ENCODE measurements around the gene WASF2.
A peak's percentile ranks its signal among the peaks of the same experiment; 100 is the strongest.
"Not testable (repeated sequence)": the region's sequence is repeated elsewhere in the genome, so short reads cannot be mapped to it uniquely, and the experiment has no call there.

WASF2 gene

GRCh38 chr1:27492796-27493195 lies 2.8 kb upstream of the WASF2 start:
- DNase-seq: no peak

GRCh38 chr1:27491748-27492700 lies 2.1 kb upstream of the WASF2 start:
- DNase-seq: no peak

GRCh38 chr1:27489501-27489972 lies 430 bp downstream of the WASF2 start:
- DNase-seq: peak; percentile 40

- DNase-seq: peak; percentile 42
Measured at GRCh38 chr1:27487966-27488884, 1.7 kb downstream of the WASF2 start.

- DNase-seq: no peak
Measured at GRCh38 chr1:27485363-27485762, 4.6 kb downstream of the WASF2 start.

GRCh38 chr1:27483659-27484058 lies 6.3 kb downstream of the WASF2 start:
- no peak for DNase-seq

- no peak for DNase-seq
Measured at GRCh38 chr1:27481994-27482620, 7.9 kb downstream of the WASF2 start.

GRCh38 chr1:27478098-27478497 lies 11.9 kb downstream of the WASF2 start:
- no peak for DNase-seq

- DNase-seq: no peak
Measured at GRCh38 chr1:27476237-27476636, 13.7 kb downstream of the WASF2 start.

GRCh38 chr1:27475720-27476119 lies 14.2 kb downstream of the WASF2 start:
- no peak for DNase-seq

- no peak for DNase-seq
Measured at GRCh38 chr1:27473755-27474154, 16.2 kb downstream of the WASF2 start.

- DNase-seq: not testable (repeated sequence)
Measured at GRCh38 chr1:27472098-27472497, 17.9 kb downstream of the WASF2 start.

GRCh38 chr1:27471477-27471876 lies 18.5 kb downstream of the WASF2 start:
- no peak for DNase-seq

GRCh38 chr1:27469334-27469733 lies 20.6 kb downstream of the WASF2 start:
- no peak for DNase-seq

- DNase-seq: not testable (repeated sequence)
Measured at GRCh38 chr1:27468378-27468777, 21.6 kb downstream of the WASF2 start.

GRCh38 chr1:27464926-27465647 lies 24.9 kb downstream of the WASF2 start:
- DNase-seq: no peak

GRCh38 chr1:27463916-27464315 lies 26.1 kb downstream of the WASF2 start:
- DNase-seq: not testable (repeated sequence)

- not testable (repeated sequence) for DNase-seq
Measured at GRCh38 chr1:27458521-27458920, 31.4 kb downstream of the WASF2 start.

- no peak for DNase-seq
Measured at GRCh38 chr1:27455139-27455811, 34.7 kb downstream of the WASF2 start.

GRCh38 chr1:27454610-27455009 lies 35.4 kb downstream of the WASF2 start:
- no peak for DNase-seq

- no peak for DNase-seq
Measured at GRCh38 chr1:27451343-27451742, 38.6 kb downstream of the WASF2 start.

- DNase-seq: no peak
Measured at GRCh38 chr1:27448982-27449381, 41.0 kb downstream of the WASF2 start.

Data from RPMI8226 (cell line).